HG03025 (cell line): ENCODE results near the gene ATRIP.

ENCODE experiments used
- ATAC-seq: cut with Tn5 transposase; IDR thresholded peaks from one replicate; pipeline ENCODE4 v1.9.1; 2021; ENCODE audit warnings: mild to moderate bottlenecking, moderate library complexity; ENCODE audit not compliant: unreplicated experiment, low FRiP score

ATRIP gene

GRCh38 chr3:48422681-48423080 is 23.9 kb upstream of the ATRIP start:
- ATAC-seq, result no peak

- no peak for ATAC-seq
These were observed 23.2 kb upstream of the ATRIP start for GRCh38 chr3:48423241-48423882.

DNA sequence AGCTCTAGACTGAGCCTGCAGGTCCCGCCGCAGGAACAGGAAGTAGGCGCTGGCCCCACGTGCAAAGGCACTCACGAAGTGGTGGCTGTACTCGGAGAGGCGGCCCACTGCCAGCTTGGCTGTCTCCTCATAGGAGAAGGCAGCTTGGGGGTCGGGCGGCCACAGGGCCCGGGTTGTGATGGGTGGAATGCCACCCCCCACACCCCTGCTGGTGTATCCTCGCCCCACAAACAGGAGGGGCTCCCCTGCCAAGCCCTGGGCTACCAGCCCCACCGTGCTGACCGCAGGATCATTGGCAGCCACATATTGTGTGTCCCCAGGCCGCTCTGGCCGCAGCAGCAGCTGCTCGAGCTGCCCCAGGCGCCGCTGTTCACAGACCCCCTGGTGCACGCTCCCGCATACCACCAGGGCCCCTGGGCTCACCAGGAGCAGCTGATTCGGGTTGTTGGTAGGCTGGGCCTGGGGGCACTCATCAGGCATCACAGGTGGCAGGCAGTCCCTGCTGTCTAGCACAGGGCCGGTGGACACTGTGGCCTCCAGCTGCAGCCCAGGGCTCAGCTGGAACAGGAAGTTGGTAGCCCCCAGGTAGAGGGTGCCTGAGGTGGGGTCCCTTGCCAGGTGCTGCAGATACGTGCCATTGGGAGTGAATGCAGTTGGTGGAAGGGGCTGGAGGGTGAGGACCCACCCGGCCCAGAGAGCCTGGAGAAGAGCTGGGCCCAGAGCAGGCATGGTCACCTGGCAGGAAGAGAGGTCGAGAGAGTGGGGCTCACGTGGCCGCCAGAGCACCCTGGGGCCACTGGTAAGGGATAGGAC is 22.4 kb upstream of the ATRIP start:
- no peak for ATAC-seq

GRCh38 chr3:48425281-48425812 is 21.2 kb upstream of the ATRIP start:
- ATAC-seq, result no peak

GRCh38 chr3:48426401-48426909 is 20.1 kb upstream of the ATRIP start:
- no peak for ATAC-seq

DNA sequence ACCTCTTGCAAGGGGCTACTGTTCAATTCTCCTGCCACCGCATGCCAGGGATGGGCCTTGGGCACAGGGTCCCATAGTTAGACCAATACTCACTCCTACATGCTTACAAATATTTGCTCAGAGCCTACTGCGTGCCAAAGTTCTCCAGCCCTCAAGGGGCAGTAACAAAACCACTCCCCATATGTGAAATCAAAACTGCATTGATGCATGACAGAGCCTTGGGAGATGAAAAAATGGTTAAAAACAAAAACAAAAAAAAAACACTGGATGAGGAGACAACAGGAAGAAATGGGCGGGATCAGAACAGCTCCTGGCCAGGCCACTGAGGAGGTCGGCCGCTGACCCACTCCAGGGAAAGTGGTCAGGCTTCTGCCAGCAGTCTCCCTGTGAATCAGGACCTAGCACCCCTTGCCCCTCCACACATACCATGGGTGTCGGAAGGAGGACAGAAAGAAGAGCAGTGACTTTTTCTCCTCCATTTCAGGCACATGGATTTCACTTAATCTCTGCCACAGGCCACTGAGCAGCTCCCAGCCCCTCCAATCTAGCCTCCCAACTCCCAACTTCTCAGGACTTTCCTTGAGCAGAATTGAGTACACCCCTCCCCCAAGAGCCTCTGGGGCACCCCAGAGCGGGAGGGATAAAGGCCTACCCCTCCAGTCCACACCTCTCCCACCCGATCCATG is 19.4 kb upstream of the ATRIP start:
- ATAC-seq, result no peak

- no peak for ATAC-seq
These were observed 18.9 kb upstream of the ATRIP start for GRCh38 chr3:48427630-48427962.

GRCh38 chr3:48428088-48428571 is 18.4 kb upstream of the ATRIP start:
- no peak for ATAC-seq

- no peak for ATAC-seq
These were observed 17.8 kb upstream of the ATRIP start for GRCh38 chr3:48428572-48429316.

DNA sequence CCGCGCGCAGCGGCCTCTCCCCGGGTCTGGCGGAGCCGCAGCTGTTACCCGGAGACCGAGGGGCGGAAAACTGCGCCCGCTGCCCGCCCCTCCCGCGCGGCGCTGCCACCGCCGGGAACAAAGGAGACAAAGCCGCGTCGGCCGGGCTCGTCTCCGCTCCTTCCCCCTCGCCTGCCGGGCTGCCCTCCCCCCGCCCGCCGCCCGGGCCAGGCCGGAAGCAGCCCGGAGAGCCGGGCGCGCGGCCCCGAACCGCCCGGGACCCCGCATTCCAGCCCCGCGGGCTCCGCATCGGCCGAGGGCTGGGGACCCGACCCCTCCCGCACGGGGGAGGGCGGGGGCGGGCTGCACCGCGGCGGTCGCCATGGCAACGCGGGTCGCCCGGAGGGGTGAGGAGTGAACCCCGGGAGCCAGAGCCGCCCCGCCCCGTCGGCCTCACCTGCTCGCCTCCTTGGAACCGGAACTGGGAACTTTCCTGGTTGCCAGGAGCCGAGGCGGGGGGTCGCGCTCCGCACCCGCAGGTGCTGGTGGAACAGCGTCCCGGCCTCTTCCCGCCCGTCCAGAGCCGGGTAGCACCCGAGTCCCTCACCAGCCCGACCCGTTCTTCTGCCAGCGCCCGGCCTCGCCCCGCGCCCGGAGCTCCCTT is 17.1 kb upstream of the ATRIP start:
- no peak for ATAC-seq

DNA sequence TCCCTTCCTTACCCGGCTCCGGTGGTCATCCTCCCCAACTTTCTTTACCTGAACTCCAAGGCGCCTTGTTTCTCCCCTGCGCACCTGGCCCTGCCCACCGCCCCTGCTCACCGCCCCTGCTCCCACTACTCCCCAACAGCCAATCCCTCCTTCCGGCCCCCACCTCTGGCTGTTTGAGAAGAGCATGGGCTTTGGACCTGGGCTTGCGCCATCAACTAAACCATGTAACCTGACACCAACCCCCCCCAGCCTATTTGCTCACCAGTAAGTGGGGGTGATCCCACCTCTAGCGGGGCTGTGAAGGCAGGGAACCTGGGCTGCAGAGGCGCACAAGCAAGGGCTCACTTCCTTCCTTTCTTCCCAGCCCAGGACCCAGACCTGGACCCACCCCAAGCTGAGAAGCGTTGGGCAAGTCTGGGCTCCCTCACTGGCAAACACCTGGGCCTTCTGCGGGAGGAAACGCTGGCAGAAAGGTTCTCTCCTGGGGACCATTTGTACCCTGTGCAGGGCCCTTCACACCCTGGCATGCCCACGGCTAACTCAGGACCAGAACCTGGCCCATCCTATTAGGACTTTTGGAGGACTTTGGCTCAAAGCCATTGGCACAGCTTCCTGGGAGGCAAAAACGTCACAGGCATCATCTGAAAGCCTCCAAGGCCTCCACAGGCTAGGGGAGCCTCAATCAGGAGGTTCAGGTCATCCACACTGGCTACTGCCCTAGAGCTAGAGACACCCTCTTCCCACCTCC is 16.4 kb upstream of the ATRIP start, which contains the start of gene PLXNB1:
Gene PLXNB1 (minus strand): TSS at position 127 of the 748 bp plus-strand sequence. CDS start 5,475 bp downstream, outside the sequence.
- ATAC-seq, result no peak

DNA sequence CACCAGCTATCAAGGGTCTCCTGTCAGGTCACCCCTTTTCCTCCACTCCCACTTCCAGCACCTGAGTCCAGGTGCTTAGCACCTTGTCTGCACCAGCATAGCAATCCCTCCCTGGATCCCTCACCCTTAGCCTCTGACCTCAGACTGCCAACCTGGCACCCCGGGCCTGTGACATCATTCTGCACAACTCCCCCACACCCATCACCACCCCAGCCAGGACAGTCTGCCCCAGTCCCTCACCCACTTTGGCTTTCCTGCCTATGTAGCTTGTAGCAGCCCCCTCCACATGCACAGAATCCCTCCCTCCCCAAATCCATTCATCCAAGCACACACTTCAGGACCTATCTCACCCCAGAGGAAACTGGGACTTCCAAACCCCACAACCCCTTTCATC is 15.8 kb upstream of the ATRIP start:
- no peak for ATAC-seq

DNA sequence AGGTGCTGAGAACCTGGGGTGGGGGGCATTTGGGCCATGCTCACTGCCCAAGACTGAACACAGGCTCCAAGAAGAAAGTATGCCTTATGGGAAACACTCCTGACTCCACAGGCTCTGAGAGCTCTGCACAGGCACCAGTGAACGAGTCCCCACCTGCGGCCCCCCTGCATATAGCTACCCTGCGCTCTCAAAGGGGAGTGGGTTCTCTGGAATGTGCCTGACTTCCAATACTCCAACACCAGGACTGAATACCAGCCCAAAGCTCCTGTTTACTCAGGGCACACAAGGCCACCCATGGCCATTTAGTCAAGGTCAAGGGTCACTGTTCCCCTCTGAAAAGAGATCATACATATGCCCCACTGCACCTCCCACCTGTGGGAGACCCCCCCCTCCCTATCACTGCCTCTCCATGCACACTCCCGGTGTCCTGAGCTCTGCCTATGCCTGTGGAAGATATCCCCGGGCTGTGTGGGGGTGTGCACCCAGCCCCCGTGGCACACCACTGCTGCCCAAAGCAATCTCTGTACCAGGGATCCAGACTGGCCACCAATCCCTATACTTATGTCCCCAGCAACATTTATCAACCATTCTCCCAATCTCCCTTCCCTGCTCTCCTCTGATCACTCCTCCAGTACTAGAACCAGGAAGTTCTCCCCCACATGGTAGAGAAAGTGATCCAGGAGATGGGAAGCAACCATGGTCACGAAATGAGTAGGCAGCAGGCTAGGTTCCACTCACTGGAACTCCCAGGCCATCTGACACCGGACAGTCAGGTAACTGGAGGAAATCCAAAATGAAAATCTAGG is 15.1 kb upstream of the ATRIP start:
- ATAC-seq, result no peak

GRCh38 chr3:48432411-48433371 is 13.8 kb upstream of the ATRIP start:
- ATAC-seq, result no peak

DNA sequence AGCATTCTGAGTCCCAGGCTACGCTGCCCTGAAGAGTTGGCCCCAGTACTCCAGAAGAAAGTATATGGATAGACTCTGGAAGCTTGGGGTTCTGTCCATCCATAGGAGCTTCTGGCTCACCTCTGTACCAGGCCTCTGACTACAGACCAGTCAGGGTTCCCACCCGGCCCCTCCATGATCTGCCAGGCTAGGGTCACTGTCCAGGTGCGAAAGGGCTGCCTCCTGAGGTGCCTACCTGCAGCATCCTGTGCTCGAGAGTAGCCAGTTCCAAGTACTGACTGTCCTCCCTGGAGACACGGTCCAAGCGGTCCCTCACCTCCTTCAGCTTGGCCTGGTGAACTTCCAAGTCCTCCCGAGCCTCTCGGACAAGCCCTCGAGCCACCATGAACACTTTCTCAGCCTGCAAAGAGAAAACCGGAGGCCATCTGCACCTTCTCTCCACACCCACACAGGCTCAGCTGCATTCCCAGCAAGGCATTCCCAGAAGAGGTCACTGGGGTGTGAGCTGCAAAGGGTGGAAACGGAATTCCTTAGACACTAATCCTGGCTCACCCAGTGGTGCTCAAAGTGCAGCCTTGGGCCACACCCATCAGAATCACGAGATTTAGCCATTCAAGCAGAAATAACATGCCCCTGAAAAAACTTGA is 12.9 kb upstream of the ATRIP start:
- no peak for ATAC-seq

DNA sequence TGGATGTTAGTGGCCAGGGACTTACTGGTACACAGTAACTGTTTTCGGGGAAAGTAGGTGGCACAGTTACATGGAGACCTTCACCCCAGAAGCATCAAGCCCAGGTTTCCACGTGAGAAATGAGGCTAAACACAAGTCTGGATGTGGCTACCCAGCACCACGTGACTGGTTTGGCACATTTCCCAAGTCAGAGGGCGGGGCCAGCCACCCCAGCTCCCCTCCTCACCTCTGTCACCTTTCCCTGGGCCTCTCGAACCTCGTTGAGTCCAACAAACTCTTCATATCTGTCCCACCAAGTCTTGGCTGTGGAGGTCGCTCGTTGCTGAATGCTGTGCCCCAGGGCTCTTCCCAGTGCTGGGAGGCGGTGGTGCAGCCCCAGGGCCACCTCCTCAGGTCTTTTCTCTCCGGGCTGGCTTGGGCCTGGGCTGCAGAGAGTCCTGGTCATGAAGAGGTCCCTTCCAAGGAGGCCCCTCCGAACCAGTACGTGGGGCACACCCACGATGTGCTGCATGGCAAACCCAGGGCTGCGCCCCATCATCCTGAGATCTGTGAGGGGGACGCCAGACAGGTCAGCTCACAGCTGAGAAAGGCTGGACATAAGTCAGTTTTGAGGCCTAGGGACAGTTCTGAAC is 11.8 kb upstream of the ATRIP start:
- no peak for ATAC-seq
